ENCODE data around the gene RASL12. TPM values are rescaled to one million over a fixed set of nuclear protein-coding genes. Genes with fewer than 3 reads are reported as not detected.

RASL12 gene
- total RNA-seq, 1 donor from 2014 or later, result 1.5 TPM

GRCh38 chr15:65068403-65068788 lies 605 bp upstream of the RASL12 start:
- Mint-ChIP-seq H3K27ac (ENCODE audit: unreplicated experiment) (no peak overlapping the region), H3K4me3 (peak overlapping the region; percentile 78), H3K36me3 (ENCODE audit: low read depth) (no peaks in the 10 kb centered on the region), H3K9me3 (no peaks in the 10 kb centered on the region), H3K27me3 (ENCODE audit: low read depth) (peaks cover 35% of the 10 kb centered on the region), H3K4me1 (peaks cover 27% of the 10 kb centered on the region)
- no peak for TF ChIP-seq CTCF (conservative IDR thresholded peaks at IDR 0.05)
- no peak for DNase-seq (ENCODE audit: low read depth, low spot score)

GRCh38 chr15:65067317-65067644 lies 510 bp downstream of the RASL12 start:
- Mint-ChIP-seq H3K27ac (ENCODE audit: unreplicated experiment) (peak overlapping the region; percentile 57), H3K36me3 (ENCODE audit: low read depth) (no peaks in the 10 kb centered on the region), H3K27me3 (ENCODE audit: low read depth) (peaks cover 35% of the 10 kb centered on the region), H3K9me3 (no peaks in the 10 kb centered on the region), H3K4me3 (peak overlapping the region; percentile 80), H3K4me1 (peaks cover 27% of the 10 kb centered on the region)
- no peak for DNase-seq (ENCODE audit: low read depth, low spot score)
- no peak for TF ChIP-seq CTCF (conservative IDR thresholded peaks at IDR 0.05)

- DNase-seq (ENCODE audit: low read depth, low spot score), result no peak
- H3K9me3 Mint-ChIP-seq, result no peaks in the 10 kb centered on the region
- peaks cover 35% of the 10 kb centered on the region for H3K27me3 Mint-ChIP-seq (ENCODE audit: low read depth)
- H3K4me1 Mint-ChIP-seq, result peaks cover 23% of the 10 kb centered on the region
- no peaks in the 10 kb centered on the region for H3K36me3 Mint-ChIP-seq (ENCODE audit: low read depth)
- H3K4me3 Mint-ChIP-seq, result peak overlapping the region; percentile 80
- TF ChIP-seq CTCF (conservative IDR thresholded peaks at IDR 0.05), result no peak
- peak overlapping the region; percentile 57 for H3K27ac Mint-ChIP-seq (ENCODE audit: unreplicated experiment)
Observed at GRCh38 chr15:65066635-65067316, 1.0 kb downstream of the RASL12 start.

- Mint-ChIP-seq H3K4me3 (peak overlapping the region; percentile 80), H3K36me3 (ENCODE audit: low read depth) (no peaks in the 10 kb centered on the region), H3K27ac (ENCODE audit: unreplicated experiment) (no peak overlapping the region), H3K4me1 (peaks cover 23% of the 10 kb centered on the region), H3K9me3 (no peaks in the 10 kb centered on the region), H3K27me3 (ENCODE audit: low read depth) (peaks cover 35% of the 10 kb centered on the region)
- no peak for DNase-seq (ENCODE audit: low read depth, low spot score)
- no peak for TF ChIP-seq CTCF (conservative IDR thresholded peaks at IDR 0.05)
Observed at GRCh38 chr15:65066001-65066634, 1.7 kb downstream of the RASL12 start.

- no peaks in the 10 kb centered on the region for H3K36me3 Mint-ChIP-seq (ENCODE audit: low read depth)
- H3K4me1 Mint-ChIP-seq, result peaks cover 25% of the 10 kb centered on the region
- H3K27ac Mint-ChIP-seq (ENCODE audit: unreplicated experiment), result no peak overlapping the region
- H3K27me3 Mint-ChIP-seq (ENCODE audit: low read depth), result peaks cover 23% of the 10 kb centered on the region
- no peak for DNase-seq (ENCODE audit: low read depth, low spot score)
- no peak for TF ChIP-seq CTCF (conservative IDR thresholded peaks at IDR 0.05)
- no peaks in the 10 kb centered on the region for H3K9me3 Mint-ChIP-seq
- no peak overlapping the region for H3K4me3 Mint-ChIP-seq
Observed at GRCh38 chr15:65062726-65063125, 5.1 kb downstream of the RASL12 start.

All from neural crest cell (in vitro differentiated cells).